H1 (cell line): ENCODE results near the gene PTPN1. TPM values are rescaled to one million over a fixed set of nuclear protein-coding genes. Genes with fewer than 3 reads are reported as not detected.

ENCODE experiments used
- ATF2 ChIP-seq: IDR thresholded peaks from 2 replicates; pipeline ENCODE4 v1.6.1; 2012; ENCODE audit warnings: low read length, inconsistent platforms
- ATF3 ChIP-seq: IDR thresholded peaks from 2 replicates; pipeline ENCODE4 v1.6.1; 2011; ENCODE audit warnings: low read depth, mild to moderate bottlenecking, low read length; ENCODE audit not compliant: insufficient read depth
- BACH1 ChIP-seq: IDR thresholded peaks from 2 replicates; pipeline ENCODE4 v1.6.1; 2012; ENCODE audit warnings: low read length, improper control_type of control experiment
- CHD2 ChIP-seq: IDR thresholded peaks from 2 replicates; pipeline ENCODE4 v1.6.1; 2012; ENCODE audit warnings: low read length, improper control_type of control experiment
- EGR1 ChIP-seq: IDR thresholded peaks from 2 replicates; pipeline ENCODE4 v1.6.1; 2011; ENCODE audit warnings: low read depth, low read length, borderline replicate concordance
- EP300 ChIP-seq, 2 experiments: IDR thresholded peaks; 1 replicate in 1 of 2; 2 replicates in 1 of 2; pipeline ENCODE4 v1.6.1; 2011 to 2012; ENCODE audit warnings: low read depth in 2 of 2, low read length in 2 of 2, mild to moderate bottlenecking in 2 of 2, borderline replicate concordance in 1 of 2, inconsistent platforms in 1 of 2, moderate library complexity in 1 of 2
- EZH2 ChIP-seq: fragments of 200-600 bp; sonication (generic); IDR thresholded peaks from 2 replicates; pipeline ENCODE4 v1.7.1; 2012; ENCODE audit warnings: low read depth, mild to moderate bottlenecking, moderate library complexity, low read length, inconsistent platforms; ENCODE audit not compliant: severe bottlenecking
- GTF2F1 ChIP-seq: IDR thresholded peaks from 2 replicates; pipeline ENCODE4 v1.6.1; 2012; ENCODE audit warnings: low read depth, low read length, improper control_type of control experiment, borderline replicate concordance
- HDAC6 ChIP-seq: IDR thresholded peaks from one replicate; pipeline ENCODE4 v1.7.1; 2012; ENCODE audit warnings: low read depth, mild to moderate bottlenecking, inconsistent platforms, low read length, moderate library complexity
- JUND ChIP-seq: IDR thresholded peaks from 2 replicates; pipeline ENCODE4 v1.6.1; 2011; ENCODE audit warnings: mild to moderate bottlenecking, improper control_type of control experiment, low read length
- PHF8 ChIP-seq: fragments of 200-600 bp; sonication (generic); conservative IDR thresholded peaks from 2 replicates; pipeline ENCODE4 v1.7.1; 2012; ENCODE audit warnings: low read depth, mild to moderate bottlenecking, inconsistent platforms, low read length, moderate library complexity
- POLR2A ChIP-seq, 2 experiments: IDR thresholded peaks; 1 replicate in 1 of 2; 2 replicates in 1 of 2; pipeline ENCODE4 v1.6.1; 2011; ENCODE audit warnings: low read depth in 2 of 2, low read length in 2 of 2, mild to moderate bottlenecking in 2 of 2; ENCODE audit errors: control extremely low read depth in 1 of 2
- RAD21 ChIP-seq, 2 experiments: IDR thresholded peaks in 1 of 2; conservative IDR thresholded peaks in 1 of 2; 2 replicates each; pipeline ENCODE4 v1.6.1; 2011; ENCODE audit warnings: low read depth in 2 of 2, low read length in 2 of 2, improper control_type of control experiment in 1 of 2, inconsistent platforms in 1 of 2, mild to moderate bottlenecking in 1 of 2, moderate library complexity in 1 of 2
- RFX5 ChIP-seq: IDR thresholded peaks from 2 replicates; pipeline ENCODE4 v1.6.1; 2011; ENCODE audit warnings: low read depth, low read length, improper control_type of control experiment, borderline replicate concordance
- RXRA ChIP-seq: IDR thresholded peaks from 2 replicates; pipeline ENCODE4 v1.6.1; 2011; ENCODE audit warnings: low read depth, mild to moderate bottlenecking, low read length, moderate library complexity; ENCODE audit not compliant: insufficient read depth
- SAP30 ChIP-seq: fragments of 300-600 bp; sonication (generic); IDR thresholded peaks from 2 replicates; pipeline ENCODE4 v1.7.1; 2012; ENCODE audit warnings: low read length, moderate library complexity, mild to moderate bottlenecking, inconsistent platforms; ENCODE audit not compliant: insufficient read depth, insufficient replicate concordance
- SUZ12 ChIP-seq: fragments of 200-600 bp; sonication (generic); IDR thresholded peaks from 2 replicates; pipeline ENCODE4 v1.6.1; 2012; ENCODE audit warnings: mild to moderate bottlenecking, inconsistent platforms, low read length, moderate library complexity, mixed read lengths
- TAF1 ChIP-seq: IDR thresholded peaks from 2 replicates; pipeline ENCODE4 v1.6.1; 2011; ENCODE audit warnings: mild to moderate bottlenecking, low read depth, low read length
- TCF12 ChIP-seq: IDR thresholded peaks from 2 replicates; pipeline ENCODE4 v1.6.1; 2011; ENCODE audit warnings: low read depth, mild to moderate bottlenecking, low read length
- USF2 ChIP-seq: IDR thresholded peaks from 2 replicates; pipeline ENCODE4 v1.6.1; 2011; ENCODE audit warnings: low read length, improper control_type of control experiment
- ZNF274 ChIP-seq: IDR thresholded peaks from 2 replicates; pipeline ENCODE4 v1.7.0; 2012; ENCODE audit warnings: low read length, borderline replicate concordance; ENCODE audit errors: extremely low read depth
- polyA plus RNA-seq, 7 experiments: library from polyadenylated mRNA; depleted of rRNA in 3 of 7; stranded (reverse) in 5 of 7; unstranded in 2 of 7; fragments of >200 nt in 5 of 7; fragments of 200-250 nt in 2 of 7; gene quantifications; 1 replicate in 5 of 7; 2 replicates in 1 of 7; 4 replicates in 1 of 7; pipeline versions ENCODE4 v1.2.1 to v1.2.3, GENCODE V29; 2011 to 2013; ENCODE audit warnings: missing spikeins in 2 of 7, mixed read lengths in 2 of 7
- total RNA-seq: library from RNA; stranded (reverse); fragmentation: NEBNext Ultra II Directional; extraction: Animal tissue kit (Norgen Biotek cat#: 25700); gene quantifications from 2 replicates; pipeline ENCODE4 v1.2.1, GENCODE V29; 2021

Gene PTPN1
- total and polyA plus RNA-seq, 2 of the 8 experiments (the other 6 are each of a cell fraction or from before 2014, with no cell fraction given): 18.6 to 32.1 TPM

GRCh38 chr20:50625986-50626677, 115.9 kb downstream of the PTPN1 start (continued):
- TF ChIP-seq PHF8 (no peak), CHD2 (no peak), HDAC6 (no peak), SUZ12 (no peak), ZNF274 (no peak), BACH1 (no peak), TCF12 (peak; percentile 54; the same call in 1 of the 2 replicates), RXRA (no peak), EP300 (IDR thresholded peaks at IDR 0.05; ENCODE audit: borderline replicate concordance in 1 of 2, low read depth in 2 of 2, low read length in 2 of 2) (no peak), USF2 (no peak), TAF1 (no peak), ATF2 (no peak), GTF2F1 (no peak), RFX5 (no peak; the same call in 1 of the 2 replicates), SAP30 (no peak), RAD21 (IDR thresholded peaks at IDR 0.05 in 1 of 2, conservative IDR thresholded peaks at IDR 0.05 in 1 of 2; ENCODE audit: low read depth in 2 of 2, low read length in 2 of 2) (peak; percentile 93), POLR2A (IDR thresholded peaks at IDR 0.05; ENCODE audit: control extremely low read depth in 1 of 2, low read depth in 2 of 2, low read length in 2 of 2) (no peak), ATF3 (no peak), EZH2 (no peak), EGR1 (no peak), JUND (peak; percentile 52; the same call in 1 of the 2 replicates)
